Tibial nerve (tissue), 4 donors: Measurements from ENCODE around the gene PXMP4. TPM values are rescaled to one million over a fixed set of nuclear protein-coding genes. Genes with fewer than 3 reads are reported as not detected.

Source experiments
- DNase-seq, 2 donors: peaks; one replicate each; pipeline ENCODE4 v3.0.0-alpha.2; 2019; ENCODE audit warnings: low spot score in 2 of 2
- H3K27ac ChIP-seq, 4 donors: fragments of 200-600 bp; sonication (generic) in 3 of 4; one replicate each; pipeline ENCODE4 v1.5.1; 2017 to 2019; ENCODE audit warnings: mild to moderate bottlenecking in 1 of 4
- H3K27me3 ChIP-seq, 2 donors: fragments of 200-600 bp; sonication (generic) in 1 of 2; one replicate each; pipeline versions ENCODE4 v1.5.1 to v1.6.0; 2017 to 2019
- H3K36me3 ChIP-seq, 3 donors: fragments of 200-600 bp; sonication (generic); one replicate each; pipeline ENCODE4 v1.5.1; 2018 to 2019
- H3K4me1 ChIP-seq, 4 donors: fragments of 200-600 bp; sonication (generic) in 3 of 4; one replicate each; pipeline ENCODE4 v1.5.1; 2017 to 2019
- H3K4me3 ChIP-seq, 4 donors: fragments of 200-600 bp; sonication (generic) in 3 of 4; one replicate each; pipeline ENCODE4 v1.5.1; 2017 to 2019; ENCODE audit warnings: mild to moderate bottlenecking in 1 of 4, moderate library complexity in 1 of 4
- H3K9me3 ChIP-seq, 4 donors: fragments of 200-600 bp; sonication (generic) in 3 of 4; one replicate each; pipeline ENCODE4 v1.5.1; 2017 to 2019
- EP300 ChIP-seq, 2 donors: sonication (generic); formaldehyde crosslinking; IDR thresholded peaks; one replicate each; pipeline ENCODE4 v1.6.1; 2017; ENCODE audit warnings: antibody characterized with exemption in 2 of 2, mild to moderate bottlenecking in 1 of 2
- POLR2A ChIP-seq, 2 donors: fragments of 450-650 bp; IDR thresholded peaks; one replicate each; pipeline ENCODE4 v1.6.1; 2017; ENCODE audit warnings: antibody characterized with exemption in 2 of 2, mild to moderate bottlenecking in 2 of 2, moderate library complexity in 2 of 2
- WGBS, 2 donors: methylation state at CpG; one replicate each; pipeline ENCODE4 v1.1.5; 2018; 5-methylcytosine and 5-hydroxymethylcytosine counted together
- total RNA-seq, 4 donors: library from RNA; depleted of rRNA; stranded (reverse); fragments of >200 nt; gene quantifications; one replicate each; pipeline ENCODE4 v1.1.0, GENCODE V29; 2016
- TF ChIP-seq, protein P1 (sequence below), 5 experiments: fragments of 200-600 bp in 3 of 5; fragments of 450-650 bp in 2 of 5; sonication (generic) in 3 of 5; IDR thresholded peaks; one replicate each; pipeline ENCODE4 v1.5.1; 2016 to 2019; ENCODE audit warnings: antibody characterized with exemption in 5 of 5, mild to moderate bottlenecking in 3 of 5, moderate library complexity in 2 of 5

The PXMP4 gene
- total RNA-seq, 4 donors from 2014 or later = 5.1 to 9.6 (median 8.6) TPM

DNA sequence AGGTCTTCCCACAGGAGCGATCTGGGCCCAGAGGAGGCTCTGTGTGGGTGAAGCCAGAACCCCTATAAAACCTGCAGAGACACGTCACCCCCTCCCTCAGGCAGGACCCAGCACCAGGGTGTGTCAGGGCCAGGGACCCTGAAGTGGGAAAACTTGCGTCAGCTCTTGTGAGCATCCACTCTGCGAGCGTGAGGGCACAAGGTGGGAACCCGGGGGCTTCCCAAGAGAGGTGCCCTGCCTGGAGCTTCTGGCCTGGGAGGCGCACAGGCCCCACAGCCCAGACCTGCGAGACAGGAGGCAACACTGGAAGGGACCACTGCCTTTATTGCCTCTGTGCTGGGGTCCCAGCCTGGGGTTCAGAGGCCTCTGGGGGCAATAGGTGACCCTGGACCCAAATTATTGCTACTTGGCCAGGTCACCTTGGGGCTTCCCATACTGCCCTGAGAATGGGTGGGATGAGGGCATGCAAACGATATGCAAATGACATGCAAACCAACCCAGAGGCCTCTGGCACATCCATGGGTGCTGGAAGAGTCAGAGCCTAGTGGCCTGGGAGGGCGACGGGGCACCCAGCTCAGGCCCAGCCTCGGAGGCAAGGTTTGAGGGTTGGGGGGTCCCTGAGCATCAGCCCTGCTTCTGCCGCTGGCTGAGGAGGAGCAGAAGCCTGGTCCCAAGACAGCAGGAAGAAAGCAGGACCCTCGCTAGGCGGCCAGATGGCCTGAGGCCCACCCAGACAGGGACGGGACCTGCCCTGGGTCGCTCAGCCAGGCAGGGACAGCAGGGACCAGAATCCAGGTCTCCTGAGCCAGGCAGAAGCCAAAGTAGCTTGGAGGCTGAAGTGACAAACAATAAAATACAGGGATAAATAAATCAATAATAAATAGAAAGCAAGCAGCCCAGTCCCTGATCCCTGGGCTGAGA, 63.1 kb downstream of the PXMP4 start:
- Histone ChIP-seq H3K9me3 (no peaks in the 10 kb centered on the region), H3K27ac (no peak overlapping the region), H3K27me3 (no peaks in the 10 kb centered on the region), H3K36me3 (peaks cover 0 to 46% (median 0%) of the 10 kb centered on the region in 3 donors), H3K4me1 (peaks cover 0 to 8% (median 4%) of the 10 kb centered on the region in 4 donors), H3K4me3 (no peak overlapping the region)
- no peak for DNase-seq
- TF ChIP-seq, protein P1, sequence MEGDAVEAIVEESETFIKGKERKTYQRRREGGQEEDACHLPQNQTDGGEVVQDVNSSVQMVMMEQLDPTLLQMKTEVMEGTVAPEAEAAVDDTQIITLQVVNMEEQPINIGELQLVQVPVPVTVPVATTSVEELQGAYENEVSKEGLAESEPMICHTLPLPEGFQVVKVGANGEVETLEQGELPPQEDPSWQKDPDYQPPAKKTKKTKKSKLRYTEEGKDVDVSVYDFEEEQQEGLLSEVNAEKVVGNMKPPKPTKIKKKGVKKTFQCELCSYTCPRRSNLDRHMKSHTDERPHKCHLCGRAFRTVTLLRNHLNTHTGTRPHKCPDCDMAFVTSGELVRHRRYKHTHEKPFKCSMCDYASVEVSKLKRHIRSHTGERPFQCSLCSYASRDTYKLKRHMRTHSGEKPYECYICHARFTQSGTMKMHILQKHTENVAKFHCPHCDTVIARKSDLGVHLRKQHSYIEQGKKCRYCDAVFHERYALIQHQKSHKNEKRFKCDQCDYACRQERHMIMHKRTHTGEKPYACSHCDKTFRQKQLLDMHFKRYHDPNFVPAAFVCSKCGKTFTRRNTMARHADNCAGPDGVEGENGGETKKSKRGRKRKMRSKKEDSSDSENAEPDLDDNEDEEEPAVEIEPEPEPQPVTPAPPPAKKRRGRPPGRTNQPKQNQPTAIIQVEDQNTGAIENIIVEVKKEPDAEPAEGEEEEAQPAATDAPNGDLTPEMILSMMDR (IDR thresholded peaks at IDR 0.05) = no peak
- TF ChIP-seq EP300 (IDR thresholded peaks at IDR 0.05) (no peak), POLR2A (IDR thresholded peaks at IDR 0.05) (no peak)
- WGBS, 2 donors = 87 to 91% methylated on average over 11 to 15 of the region's 17 CpGs

- H3K4me3 ChIP-seq = no peak overlapping the region
- no peak for TF ChIP-seq EP300 (IDR thresholded peaks at IDR 0.05)
- no peak for TF ChIP-seq POLR2A (IDR thresholded peaks at IDR 0.05)
- TF ChIP-seq, protein P1 (IDR thresholded peaks at IDR 0.05) = no peak
- no peaks in the 10 kb centered on the region for H3K9me3 ChIP-seq
- 92 to 96% methylated on average over 9 of the region's 10 CpGs for WGBS, 2 donors
- no peak for DNase-seq
- no peak overlapping the region for H3K27ac ChIP-seq
- no peaks in the 10 kb centered on the region for H3K27me3 ChIP-seq
- peaks cover 0 to 8% (median 4%) of the 10 kb centered on the region in 4 donors for H3K4me1 ChIP-seq
- peaks cover 0 to 46% (median 0%) of the 10 kb centered on the region in 3 donors for H3K36me3 ChIP-seq
Measured at GRCh38 chr20:33656010-33656782, 63.9 kb downstream of the PXMP4 start.

DNA sequence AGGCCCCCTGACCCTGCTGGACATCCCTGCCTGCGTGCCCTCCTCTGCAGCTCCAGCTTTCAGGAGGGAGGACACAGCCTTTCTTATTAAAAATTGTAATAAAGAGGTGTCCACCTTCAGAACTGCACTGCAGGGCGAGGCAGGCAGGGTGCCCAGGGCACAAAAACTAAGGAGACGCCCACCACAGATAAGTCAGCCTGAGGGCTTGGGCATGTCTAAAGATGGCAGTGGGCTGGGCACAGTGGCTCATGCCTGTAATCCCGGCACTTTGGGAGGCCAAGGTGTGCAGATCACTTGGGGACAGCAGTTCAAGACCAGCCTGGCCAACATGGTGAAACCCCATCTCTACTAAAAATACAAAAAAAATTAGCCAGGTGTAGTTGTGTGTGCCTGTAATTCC, 64.9 kb downstream of the PXMP4 start:
- no peak for DNase-seq
- Histone ChIP-seq H3K27me3 (no peaks in the 10 kb centered on the region), H3K4me1 (peaks cover 0 to 8% (median 4%) of the 10 kb centered on the region in 4 donors), H3K4me3 (no peak overlapping the region), H3K36me3 (peaks cover 0 to 42% (median 0%) of the 10 kb centered on the region in 3 donors), H3K9me3 (no peaks in the 10 kb centered on the region), H3K27ac (no peak overlapping the region)
- 76 to 83% methylated on average over 4 of the region's 4 CpGs for WGBS, 2 donors
- TF ChIP-seq, protein P1 (IDR thresholded peaks at IDR 0.05) = no peak
- TF ChIP-seq POLR2A (IDR thresholded peaks at IDR 0.05) = no peak
- TF ChIP-seq EP300 (IDR thresholded peaks at IDR 0.05) = no peak

DNA sequence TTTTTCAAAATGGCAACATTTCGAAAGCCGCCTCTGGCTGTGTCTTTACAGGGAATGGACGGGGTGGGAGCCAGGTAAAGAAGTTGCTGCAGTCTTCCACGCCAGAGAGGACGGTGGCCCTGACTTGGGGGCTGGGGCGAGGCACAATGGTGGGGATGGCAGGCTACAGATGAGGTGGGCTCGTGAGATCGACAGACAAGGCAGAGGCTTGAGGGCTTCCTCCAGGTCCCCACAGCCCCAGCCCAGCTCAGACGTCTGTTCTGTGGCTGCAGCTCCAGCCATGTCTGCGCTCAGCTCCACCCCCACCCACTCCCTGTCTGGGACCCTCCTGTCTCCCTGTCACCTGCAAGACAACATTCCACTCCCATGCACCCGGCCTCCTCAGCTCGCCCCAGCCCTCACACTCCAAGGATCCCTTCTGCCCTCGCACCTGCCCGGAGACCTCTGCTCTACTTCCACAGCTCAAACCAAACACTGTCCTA, 65.4 kb downstream of the PXMP4 start:
- no peak for DNase-seq
- Histone ChIP-seq H3K9me3 (no peaks in the 10 kb centered on the region), H3K4me1 (peaks cover 0 to 8% (median 4%) of the 10 kb centered on the region in 4 donors), H3K27ac (no peak overlapping the region), H3K27me3 (no peaks in the 10 kb centered on the region), H3K4me3 (no peak overlapping the region), H3K36me3 (peaks cover 0 to 37% (median 0%) of the 10 kb centered on the region in 3 donors)
- WGBS, 2 donors = 70 to 72% methylated on average over 14 of the region's 14 CpGs
- TF ChIP-seq POLR2A (IDR thresholded peaks at IDR 0.05) (no peak), EP300 (IDR thresholded peaks at IDR 0.05) (no peak)
- TF ChIP-seq, protein P1 (IDR thresholded peaks at IDR 0.05) = no peak
